ENCODE results near the gene SH3RF1. TPM values are rescaled to one million over a fixed set of nuclear protein-coding genes. Genes with fewer than 3 reads are reported as not detected.

SH3RF1 gene
- total and polyA plus RNA-seq, 2 of the 8 experiments (the other 6 are each of a cell fraction or from before 2014, with no cell fraction given) = 6.9 to 15.1 TPM

DNA sequence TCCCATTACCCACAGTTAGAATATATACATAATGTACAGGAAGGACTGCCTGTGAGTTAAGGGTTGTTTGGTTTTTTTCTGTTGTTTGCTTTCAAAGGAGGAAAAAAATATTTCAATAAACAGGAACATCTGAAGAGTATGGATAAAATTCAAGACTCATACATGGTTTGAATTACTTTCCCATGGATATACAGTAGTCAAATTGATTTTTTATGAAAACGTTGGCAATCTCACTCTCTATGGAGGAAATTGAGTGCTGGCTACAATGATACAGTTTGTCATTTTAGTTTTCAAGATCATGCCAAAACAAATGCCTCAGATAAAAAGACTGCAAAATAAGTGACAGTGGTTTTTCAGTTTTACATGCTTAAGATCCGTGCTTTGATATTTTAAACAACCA lies 116.6 kb downstream of the SH3RF1 start:
- peaks cover 0 to 3% (median 0%) of the 10 kb centered on the region in 4 experiments; a peak in 2 of 7 replicates for H3K4me1 ChIP-seq (replicated peaks in 1 of 4; ENCODE audit: control insufficient read depth in 3 of 4, insufficient read depth in 4 of 4, low read length in 3 of 4)
- H3K23ac ChIP-seq (ENCODE audit: insufficient read length) = no peak overlapping the region
- ChIA-PET POLR2A (ENCODE audit: partially characterized antibody) (no interaction called here), CTCF (ENCODE audit: partially characterized antibody) (interaction anchor here (1.0 to 1.2 kb wide), 4 partner anchors 23 to 87 kb away, joined by 3 read pairs; no protein-coding TSS in a partner anchor)
- H2AK5ac ChIP-seq (ENCODE audit: low read depth, low read length) = no peak overlapping the region
- H3K36me3 ChIP-seq (ENCODE audit: control insufficient read depth in 2 of 4, insufficient read depth in 4 of 4, low read length in 3 of 4) = no peaks in the 10 kb centered on the region; a peak in 1 of 8 replicates
- no peak overlapping the region for H3K4me2 ChIP-seq (ENCODE audit: insufficient read depth in 1 of 2, low read depth in 2 of 2, low read length in 2 of 2)
- no peak overlapping the region for H3K18ac ChIP-seq (ENCODE audit: extremely low read depth, low read length)
- H2BK120ac ChIP-seq (replicated peaks; ENCODE audit: low read depth, low read length) = no peak overlapping the region
- no peaks in the 10 kb centered on the region for H3K27me3 ChIP-seq (replicated peaks in 1 of 4; ENCODE audit: control insufficient read depth in 3 of 4, extremely low read depth in 1 of 4, insufficient read depth in 3 of 4, low read length in 3 of 4)
- no peak overlapping the region for H4K8ac ChIP-seq (ENCODE audit: extremely low read depth, insufficient read depth, low read length)
- FAIRE-seq (no peak), DNase-seq (ENCODE audit: low read depth in 1 of 2, low spot score in 2 of 2) (no peak)
- H2BK20ac ChIP-seq (ENCODE audit: low read length) = no peak overlapping the region
- no peaks in the 10 kb centered on the region for H4K20me1 ChIP-seq (replicated peaks in 1 of 2; ENCODE audit: control insufficient read depth in 1 of 2, insufficient read depth in 2 of 2, low read length in 2 of 2)
- H3K79me1 ChIP-seq (ENCODE audit: low read depth, low read length) = no peaks in the 10 kb centered on the region
- no peak overlapping the region for H3K14ac ChIP-seq (ENCODE audit: insufficient read length)
- H2BK12ac ChIP-seq (ENCODE audit: low read depth, low read length) = no peak overlapping the region
- no peaks in the 10 kb centered on the region for H3K23me2 ChIP-seq (ENCODE audit: low read depth, low read length)
- H3K9ac ChIP-seq (replicated peaks in 1 of 4; ENCODE audit: extremely low read depth in 1 of 4, low read depth in 3 of 4, low read length in 3 of 4) = no peak overlapping the region
- no peak overlapping the region for H2AFZ ChIP-seq (ENCODE audit: low read length)
- no peak overlapping the region for H4K91ac ChIP-seq (replicated peaks; ENCODE audit: insufficient read length, low read length)
- H2BK15ac ChIP-seq (ENCODE audit: low read length) = no peak overlapping the region
- no peak overlapping the region for H2BK5ac ChIP-seq (ENCODE audit: low read depth, low read length)
- no peak overlapping the region for H3K56ac ChIP-seq (replicated peaks; ENCODE audit: insufficient read length, low read depth, low read length)
- H3K79me2 ChIP-seq (ENCODE audit: control insufficient read depth in 1 of 2, insufficient read depth in 2 of 2, low read length in 2 of 2) = no peaks in the 10 kb centered on the region
- H4K5ac ChIP-seq (ENCODE audit: insufficient read length, low read depth, low read length) = no peak overlapping the region
- no peak overlapping the region for H3K4ac ChIP-seq (replicated peaks; ENCODE audit: insufficient read length, low read depth, low read length)
- TF ChIP-seq NRF1 (IDR thresholded peaks at IDR 0.05; ENCODE audit: low read depth, low read length) (no peak), TCF12 (IDR thresholded peaks at IDR 0.05; ENCODE audit: low read depth, low read length) (no peak), TEAD4 (IDR thresholded peaks at IDR 0.05; ENCODE audit: low read depth, low read length) (no peak), POLR2A (IDR thresholded peaks at IDR 0.05; ENCODE audit: control extremely low read depth in 1 of 2, low read depth in 2 of 2, low read length in 2 of 2) (no peak), KDM1A (IDR thresholded peaks at IDR 0.05; ENCODE audit: borderline replicate concordance, low read length) (no peak), RAD21 (IDR thresholded peaks at IDR 0.05 in 1 of 2, conservative IDR thresholded peaks at IDR 0.05 in 1 of 2; ENCODE audit: low read depth in 2 of 2, low read length in 2 of 2) (no peak), HDAC6 (IDR thresholded peaks at IDR 0.05; ENCODE audit: low read depth, low read length) (no peak), GTF2F1 (IDR thresholded peaks at IDR 0.05; ENCODE audit: borderline replicate concordance, low read depth, low read length) (no peak)
- H3K9me3 ChIP-seq (ENCODE audit: insufficient read depth in 2 of 2, low read depth in 1 of 2, low read length in 1 of 2) = no peaks in the 10 kb centered on the region
- 95% methylated on average over 2 of the region's 2 CpGs; no CpG with 5 or more reads in 1 of the 2 experiments for WGBS, 2 experiments (ENCODE audit: extremely low coverage in 1 of 2, insufficient coverage in 1 of 2, insufficient read length in 1 of 2, insufficient replicate concordance in 2 of 2, low coverage in 1 of 2, low lambda C conversion rate in 2 of 2, missing lambda C conversion rate in 1 of 2)
- H3K4me3 ChIP-seq (ENCODE audit: extremely low read depth in 1 of 4, insufficient read depth in 2 of 4, low read depth in 3 of 4, low read length in 4 of 4) = no peak overlapping the region
- no peak overlapping the region for H3K27ac ChIP-seq (ENCODE audit: low read depth, low read length)
